ENCODE results near the gene BET1. TPM values are rescaled to one million over a fixed set of nuclear protein-coding genes. Genes with fewer than 3 reads are reported as not detected.

Gene BET1
- total and polyA plus RNA-seq, 10 donors: 21.7 to 36.0 (median 28.1) TPM

DNA sequence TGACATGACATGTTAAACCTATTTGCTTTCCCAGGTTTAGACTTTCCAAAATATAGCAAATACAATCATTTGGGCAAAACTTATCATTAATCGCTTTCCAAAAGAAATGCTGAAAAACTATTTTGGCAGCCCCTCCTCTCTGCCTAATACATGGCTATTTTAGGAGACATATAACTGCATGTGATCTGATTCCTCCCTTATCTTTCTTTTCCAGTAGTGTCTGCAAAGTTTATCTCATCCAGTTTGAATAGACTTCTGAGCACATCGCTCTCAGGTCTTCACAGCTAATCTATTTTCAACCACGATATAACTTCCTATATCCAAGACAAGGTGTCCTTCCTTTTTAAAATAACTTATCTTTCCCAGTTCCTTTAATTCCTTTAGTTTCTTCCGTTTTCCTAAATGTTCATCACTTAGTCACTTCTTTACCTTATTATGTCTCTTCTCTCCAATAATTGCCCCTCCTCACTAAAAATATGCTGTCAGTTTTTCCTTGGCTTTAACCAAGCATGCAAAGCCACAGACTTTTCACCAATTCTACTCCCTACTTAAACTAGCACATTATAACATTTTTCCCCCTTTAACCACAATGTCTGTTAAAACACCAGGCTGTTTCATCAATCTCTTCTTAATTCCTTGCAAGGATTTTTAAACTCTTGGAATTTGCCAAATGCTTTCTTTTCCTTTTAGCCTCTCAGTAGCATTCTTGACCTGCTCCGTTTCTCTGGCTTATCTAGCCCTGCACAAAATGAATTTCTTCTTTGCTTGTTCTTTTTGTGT is 58.2 kb downstream of the BET1 start:
- H3K9me3 ChIP-seq: no peaks in the 10 kb centered on the region
- TF ChIP-seq POLR2A (IDR thresholded peaks at IDR 0.05): no peak
- TF ChIP-seq, protein P1, sequence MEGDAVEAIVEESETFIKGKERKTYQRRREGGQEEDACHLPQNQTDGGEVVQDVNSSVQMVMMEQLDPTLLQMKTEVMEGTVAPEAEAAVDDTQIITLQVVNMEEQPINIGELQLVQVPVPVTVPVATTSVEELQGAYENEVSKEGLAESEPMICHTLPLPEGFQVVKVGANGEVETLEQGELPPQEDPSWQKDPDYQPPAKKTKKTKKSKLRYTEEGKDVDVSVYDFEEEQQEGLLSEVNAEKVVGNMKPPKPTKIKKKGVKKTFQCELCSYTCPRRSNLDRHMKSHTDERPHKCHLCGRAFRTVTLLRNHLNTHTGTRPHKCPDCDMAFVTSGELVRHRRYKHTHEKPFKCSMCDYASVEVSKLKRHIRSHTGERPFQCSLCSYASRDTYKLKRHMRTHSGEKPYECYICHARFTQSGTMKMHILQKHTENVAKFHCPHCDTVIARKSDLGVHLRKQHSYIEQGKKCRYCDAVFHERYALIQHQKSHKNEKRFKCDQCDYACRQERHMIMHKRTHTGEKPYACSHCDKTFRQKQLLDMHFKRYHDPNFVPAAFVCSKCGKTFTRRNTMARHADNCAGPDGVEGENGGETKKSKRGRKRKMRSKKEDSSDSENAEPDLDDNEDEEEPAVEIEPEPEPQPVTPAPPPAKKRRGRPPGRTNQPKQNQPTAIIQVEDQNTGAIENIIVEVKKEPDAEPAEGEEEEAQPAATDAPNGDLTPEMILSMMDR (IDR thresholded peaks at IDR 0.05 in 8 of 11, conservative IDR thresholded peaks at IDR 0.05 in 3 of 11): no peak
- no peak for TF ChIP-seq POLR2AphosphoS5 (IDR thresholded peaks at IDR 0.05)
- no peaks in the 10 kb centered on the region for H3K27me3 ChIP-seq (replicated peaks in 1 of 7)
- intact Hi-C loops (cut with DNase I; ENCODE audit: low total_unique reads): no loop called here
- H3K27ac ChIP-seq: peak overlapping the region in 6 of 8 donors; percentile 43 to 78 (median 66)
- no peak for DNase-seq
- H3K4me3 ChIP-seq: no peak overlapping the region
- 29 to 39% (median 38%) methylated on average over 5 of the region's 5 CpGs for WGBS, 5 donors
- no peaks in the 10 kb centered on the region for H3K36me3 ChIP-seq
- peaks cover 0 to 8% (median 0%) of the 10 kb centered on the region in 6 donors for H3K4me1 ChIP-seq

DNA sequence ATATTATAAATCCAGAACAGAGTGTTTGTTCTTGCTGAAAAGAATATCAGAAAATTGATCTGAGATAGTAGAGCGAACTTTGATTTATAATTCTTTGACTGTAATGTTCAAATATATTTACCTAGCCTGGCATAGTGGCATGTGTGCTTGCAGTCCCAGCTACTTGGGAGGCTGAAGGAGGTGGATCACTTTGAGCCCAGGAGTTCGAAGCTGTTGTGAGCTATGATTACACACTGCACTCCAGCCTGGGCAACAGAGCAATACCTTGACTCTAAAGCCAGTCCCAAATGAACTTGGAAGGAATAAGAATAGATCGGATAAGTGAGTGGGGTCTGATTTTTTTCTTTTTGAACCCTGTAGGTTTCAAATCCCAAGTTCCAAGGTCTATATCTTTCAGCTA is 59.1 kb downstream of the BET1 start:
- no peak for TF ChIP-seq POLR2AphosphoS5 (IDR thresholded peaks at IDR 0.05)
- TF ChIP-seq, protein P1 (IDR thresholded peaks at IDR 0.05 in 8 of 11, conservative IDR thresholded peaks at IDR 0.05 in 3 of 11): no peak
- TF ChIP-seq POLR2A (IDR thresholded peaks at IDR 0.05): no peak
- Histone ChIP-seq H3K27me3 (replicated peaks in 1 of 7) (no peaks in the 10 kb centered on the region), H3K36me3 (no peaks in the 10 kb centered on the region), H3K4me3 (no peak overlapping the region), H3K9me3 (no peaks in the 10 kb centered on the region), H3K27ac (peak overlapping the region in 7 of 8 donors; percentile 43 to 78 (median 61)), H3K4me1 (peaks cover 0 to 8% (median 0%) of the 10 kb centered on the region in 6 donors)
- 16 to 59% (median 26%) methylated on average over 3 of the region's 3 CpGs for WGBS, 5 donors
- DNase-seq: no peak
- intact Hi-C loops (cut with DNase I; ENCODE audit: low total_unique reads): no loop called here

DNA sequence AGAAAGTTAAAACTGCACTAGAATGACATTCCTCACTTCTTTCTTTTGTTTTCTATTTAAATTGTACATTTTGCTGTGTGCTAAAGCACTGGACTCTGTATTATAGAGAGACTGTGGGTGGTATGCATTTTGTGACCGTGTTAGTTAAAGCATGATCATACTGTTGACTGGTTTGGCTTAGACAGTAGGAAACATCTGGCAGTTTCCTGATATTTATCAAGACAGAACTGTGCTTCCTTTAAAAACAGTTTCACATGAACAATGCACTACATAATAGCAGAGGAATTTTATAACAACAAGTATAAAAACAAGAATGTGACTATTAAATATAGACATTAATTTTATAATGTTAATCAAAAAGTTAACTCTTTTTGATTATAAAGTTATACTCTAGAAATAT is 59.5 kb downstream of the BET1 start:
- H3K27me3 ChIP-seq (replicated peaks in 1 of 7): no peaks in the 10 kb centered on the region
- peak overlapping the region; percentile 5 to 78 (median 60) for H3K27ac ChIP-seq
- no peak for TF ChIP-seq POLR2A (IDR thresholded peaks at IDR 0.05)
- TF ChIP-seq, protein P1 (IDR thresholded peaks at IDR 0.05 in 8 of 11, conservative IDR thresholded peaks at IDR 0.05 in 3 of 11): no peak
- no peak for TF ChIP-seq POLR2AphosphoS5 (IDR thresholded peaks at IDR 0.05)
- 0 to 4% (median 2%) methylated on average over 1 of the region's 1 CpG for WGBS, 5 donors
- intact Hi-C loops (cut with DNase I; ENCODE audit: low total_unique reads): no loop called here
- H3K9me3 ChIP-seq: no peaks in the 10 kb centered on the region
- DNase-seq: no peak
- H3K36me3 ChIP-seq: no peaks in the 10 kb centered on the region
- H3K4me1 ChIP-seq: peaks cover 0 to 8% (median 0%) of the 10 kb centered on the region in 6 donors
- H3K4me3 ChIP-seq: no peak overlapping the region

DNA sequence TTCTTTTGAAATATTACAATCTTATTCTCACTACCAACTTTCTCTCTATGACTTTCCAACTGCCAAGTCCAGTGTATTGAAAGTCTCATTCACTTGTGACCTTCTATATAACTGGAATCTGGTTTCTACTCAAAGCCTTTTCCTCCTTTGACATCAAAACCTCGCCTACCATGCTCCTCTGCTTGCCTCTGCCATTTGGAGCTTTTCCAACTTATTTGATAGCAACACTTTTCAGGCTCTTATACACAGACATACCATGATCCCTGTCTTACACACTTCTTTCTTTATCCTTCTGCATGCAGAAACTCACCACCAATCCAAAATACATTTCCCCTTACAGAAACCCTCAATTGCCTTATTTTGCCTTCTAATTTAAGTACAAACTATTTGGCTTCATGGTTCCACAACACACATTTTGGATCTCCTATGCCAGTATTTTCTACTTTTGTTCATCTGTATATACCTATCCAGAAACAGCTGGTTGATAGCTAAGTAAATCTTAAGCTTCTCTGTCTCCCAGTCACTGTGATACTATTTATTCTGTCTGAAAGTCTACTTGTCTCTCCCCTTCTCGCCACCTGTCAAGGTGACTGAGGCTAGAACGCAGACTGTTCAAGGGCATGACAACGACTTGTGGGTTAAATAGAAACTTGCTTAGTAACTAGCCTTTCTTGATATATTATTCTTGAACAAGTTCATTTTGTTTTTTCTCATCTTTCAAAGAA is 60.2 kb downstream of the BET1 start:
- Histone ChIP-seq H3K4me3 (no peak overlapping the region), H3K9me3 (no peaks in the 10 kb centered on the region), H3K4me1 (peaks cover 0 to 8% (median 0%) of the 10 kb centered on the region in 6 donors), H3K36me3 (no peaks in the 10 kb centered on the region), H3K27ac (peak overlapping the region; percentile 5 to 78 (median 60)), H3K27me3 (replicated peaks in 1 of 7) (no peaks in the 10 kb centered on the region)
- TF ChIP-seq, protein P1 (IDR thresholded peaks at IDR 0.05 in 8 of 11, conservative IDR thresholded peaks at IDR 0.05 in 3 of 11): no peak
- TF ChIP-seq POLR2A (IDR thresholded peaks at IDR 0.05): no peak
- TF ChIP-seq POLR2AphosphoS5 (IDR thresholded peaks at IDR 0.05): no peak
- no peak for DNase-seq
- intact Hi-C loops (cut with DNase I; ENCODE audit: low total_unique reads): no loop called here
- WGBS, 5 donors: 41 to 47% (median 42%) methylated on average over 4 of the region's 4 CpGs
